CD4-positive, alpha-beta T cell treated with Interleukin-2 at 100 ng/mL for 4 hours (primary cell): ENCODE measurements around the gene GNG13.

ENCODE experiments used
- DNase-seq: peaks from one replicate; pipeline ENCODE4 v3.0.0-alpha.2; 2020; ENCODE audit warnings: low spot score

GNG13 gene

DNA sequence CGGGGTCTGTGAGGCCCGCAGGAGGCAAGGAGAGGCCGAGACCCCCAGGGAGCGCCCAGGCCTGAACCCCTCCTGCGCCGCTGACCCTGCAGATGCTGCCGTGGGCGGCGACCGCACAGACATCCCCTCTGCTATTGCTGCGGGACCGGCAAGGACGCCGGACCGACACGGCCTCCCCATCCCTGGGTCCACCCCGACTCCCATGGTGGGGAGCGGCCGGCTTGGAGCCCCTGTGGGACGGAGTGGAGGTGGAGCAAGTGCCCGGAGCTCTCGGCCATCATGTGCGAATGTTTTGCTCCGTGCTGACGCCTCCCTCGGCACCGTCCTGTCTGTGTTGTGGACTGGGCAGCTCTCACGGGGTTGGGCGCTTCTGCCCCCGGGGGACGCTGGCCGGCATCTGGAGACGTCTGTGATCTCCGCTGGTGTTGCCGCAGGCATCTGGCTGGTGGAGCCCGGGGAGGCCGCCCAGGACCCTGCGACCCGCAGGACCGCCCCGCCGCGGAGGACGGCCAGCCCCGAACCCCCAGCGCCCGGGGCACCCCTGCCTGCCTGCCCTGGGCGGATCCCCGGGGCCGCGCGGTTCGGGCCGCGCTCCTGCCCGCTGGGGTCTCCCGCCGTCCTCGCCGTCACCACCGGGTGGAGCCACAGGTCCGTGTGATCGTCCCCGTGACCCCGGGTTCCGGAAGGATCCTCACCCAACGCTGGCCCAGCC is 12.8 kb upstream of the GNG13 start:
- peak; percentile 29 for DNase-seq

DNA sequence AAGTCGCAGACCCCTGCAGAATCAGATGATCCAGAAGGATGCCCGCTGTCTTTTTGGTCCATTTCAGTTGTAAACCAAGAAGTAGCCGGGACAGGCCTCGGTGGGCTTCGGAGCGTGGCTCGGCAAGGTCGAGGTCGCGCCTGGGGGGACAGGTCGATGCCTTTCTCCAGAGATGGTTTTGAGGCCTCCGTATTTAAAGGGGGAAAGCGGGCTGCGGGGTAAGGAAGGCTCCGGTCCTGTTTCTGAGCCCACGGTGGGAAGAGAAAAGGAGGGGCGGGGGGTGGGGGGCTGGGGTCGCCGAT is 7.5 kb upstream of the GNG13 start:
- no peak for DNase-seq

DNA sequence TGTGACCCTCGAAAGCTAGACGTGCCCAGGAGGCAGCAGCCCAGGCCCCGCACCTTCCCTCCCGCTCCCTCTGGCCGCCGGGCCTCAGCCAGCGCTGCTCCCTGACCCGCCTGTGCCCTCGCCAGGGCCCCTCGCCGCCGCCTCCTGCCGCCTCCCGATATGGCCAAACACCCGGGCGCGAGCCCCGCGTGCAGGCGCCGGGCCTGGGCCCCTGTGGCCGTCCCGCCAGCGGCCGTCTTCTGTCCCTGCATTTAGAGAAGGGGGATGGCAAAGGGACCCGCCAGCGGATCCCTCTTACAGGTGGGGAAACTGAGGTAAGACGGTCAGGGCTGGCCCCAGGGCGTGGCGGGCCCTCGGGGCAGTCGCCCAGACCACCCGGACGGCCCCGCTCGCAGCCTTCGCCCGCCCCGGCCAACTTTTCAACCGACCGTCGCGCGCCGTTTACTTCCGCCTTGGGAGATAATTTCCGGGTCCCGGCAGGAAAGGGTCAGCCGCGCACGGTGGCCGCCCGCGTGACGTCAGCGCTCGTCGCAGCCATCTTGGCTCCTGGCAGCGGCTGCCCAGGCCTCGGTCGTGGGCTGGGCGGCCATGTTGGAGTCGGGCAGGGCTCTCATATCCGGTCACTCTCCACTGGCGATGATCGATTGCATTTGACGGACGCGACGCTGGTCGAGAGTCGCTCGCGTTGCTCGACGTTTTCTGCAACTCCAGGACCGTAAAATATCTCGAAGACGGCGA is 7.0 kb upstream of the GNG13 start:
- peak; percentile 82 for DNase-seq

DNA sequence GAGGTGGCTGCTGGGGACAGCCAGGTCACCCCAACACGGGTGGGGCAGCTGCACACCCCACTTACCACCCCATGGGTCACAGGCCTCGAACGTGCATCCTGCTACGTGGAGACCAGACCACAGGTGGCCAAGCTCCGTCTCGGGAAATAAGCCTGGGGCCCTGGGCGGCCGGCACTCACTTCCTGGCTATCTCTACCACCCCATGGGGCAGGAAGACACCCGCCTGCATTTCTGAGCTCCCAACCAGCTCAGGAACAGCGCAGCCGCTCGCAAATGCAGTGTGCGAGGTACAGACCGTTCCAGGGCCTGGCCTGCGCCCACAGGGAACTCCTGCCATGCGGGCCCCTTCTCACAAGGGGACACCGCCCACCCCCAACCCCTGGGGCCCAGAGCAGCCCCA is 4.9 kb upstream of the GNG13 start:
- DNase-seq: no peak

DNA sequence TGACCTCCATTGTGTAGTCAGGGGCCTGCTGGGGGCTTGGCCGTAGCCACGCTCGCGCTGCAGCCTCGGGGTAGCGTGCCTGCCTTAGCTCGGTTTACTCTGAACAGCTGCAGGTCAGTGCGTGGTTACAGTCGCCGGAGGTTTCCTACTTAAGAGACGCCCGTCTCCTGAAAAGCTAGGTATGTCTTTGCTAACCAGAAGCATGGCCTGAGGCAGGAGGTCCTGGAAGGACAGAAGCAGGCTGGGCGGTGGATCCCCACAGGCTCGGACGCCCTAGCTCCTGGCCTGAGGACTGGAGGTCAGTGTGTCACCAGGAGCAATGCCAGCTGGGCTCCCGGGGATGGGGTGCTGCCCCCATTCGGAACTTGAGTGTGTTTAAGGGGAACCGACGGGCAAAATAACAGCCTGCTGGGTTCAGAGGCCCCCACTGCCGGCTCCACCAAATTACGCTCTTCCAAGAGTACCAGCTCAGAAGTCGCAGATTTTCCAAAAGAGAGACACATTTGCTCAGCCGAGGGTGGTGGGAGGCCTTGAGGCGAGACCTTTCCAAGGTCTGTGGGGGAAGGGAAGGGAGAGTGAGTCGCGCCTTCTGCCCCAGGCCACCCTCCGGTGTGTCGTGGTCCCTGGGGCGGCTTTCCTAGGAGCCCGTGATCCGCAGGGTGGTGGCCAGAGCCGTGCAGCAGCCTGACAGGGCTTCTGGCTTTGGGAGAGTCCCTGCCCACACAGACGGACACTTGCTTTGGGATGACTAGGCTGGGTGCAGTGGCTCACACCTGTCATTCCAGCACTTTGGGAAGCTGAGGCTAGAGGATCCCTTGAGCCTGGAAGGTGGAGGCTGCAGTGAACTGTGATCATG is 3.9 kb upstream of the GNG13 start:
- DNase-seq: no peak

DNA sequence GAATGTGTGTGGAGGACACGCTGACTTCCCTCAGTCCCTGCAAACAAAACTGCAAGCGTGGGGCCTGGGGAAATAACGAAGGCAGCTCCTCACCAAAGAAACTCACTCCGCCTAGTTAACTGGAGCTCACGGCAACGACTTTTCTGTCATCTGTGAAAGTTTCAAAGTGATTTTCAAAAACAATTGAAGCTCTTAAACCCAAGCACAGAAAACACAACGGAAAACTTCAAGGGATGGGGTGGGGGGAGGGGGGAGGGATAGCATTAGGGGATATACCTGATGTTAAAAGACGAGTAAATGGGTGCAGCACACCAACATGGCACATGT is 3.2 kb upstream of the GNG13 start:
- DNase-seq: no peak

DNA sequence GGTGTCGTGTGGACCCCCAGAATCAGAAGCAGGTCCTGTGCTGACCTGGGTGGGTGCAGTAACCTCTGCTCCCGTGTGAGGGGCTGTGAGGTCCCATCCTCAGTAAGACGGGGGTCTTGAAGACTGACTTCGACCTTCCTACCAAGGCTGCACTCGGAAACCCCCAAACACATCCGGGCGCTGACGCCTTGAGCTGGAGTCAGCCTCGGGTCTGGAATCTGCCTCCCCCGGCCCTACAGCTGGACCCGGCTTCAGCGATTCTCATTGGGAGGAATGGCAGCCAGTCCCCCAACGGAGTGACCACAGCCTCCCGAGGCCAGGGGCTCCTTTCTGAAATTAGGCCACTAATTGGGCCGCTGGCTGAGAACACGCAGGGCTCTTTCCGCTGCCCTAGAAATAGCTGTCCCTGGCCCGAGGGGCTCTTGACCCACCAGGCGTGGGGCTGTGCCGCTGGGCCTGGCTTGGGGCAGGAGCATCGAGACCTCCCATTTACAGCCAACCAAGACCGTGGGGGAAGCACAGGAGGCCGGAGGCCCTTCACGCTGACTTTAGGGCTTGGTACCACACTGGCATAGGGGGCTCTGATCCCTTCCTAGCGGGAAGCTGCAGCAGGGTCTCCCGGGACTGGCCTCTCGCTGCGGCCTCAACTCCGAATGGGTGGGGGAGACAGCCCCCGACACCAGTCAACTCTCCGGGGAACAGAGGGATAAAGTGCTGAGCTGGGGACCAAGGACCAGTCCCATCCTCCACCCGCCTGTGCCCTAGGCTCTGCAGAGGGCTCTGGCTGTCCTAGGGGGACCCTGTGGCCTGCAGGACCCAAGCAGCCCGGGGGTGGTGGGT is 2.6 kb upstream of the GNG13 start:
- no peak for DNase-seq

DNA sequence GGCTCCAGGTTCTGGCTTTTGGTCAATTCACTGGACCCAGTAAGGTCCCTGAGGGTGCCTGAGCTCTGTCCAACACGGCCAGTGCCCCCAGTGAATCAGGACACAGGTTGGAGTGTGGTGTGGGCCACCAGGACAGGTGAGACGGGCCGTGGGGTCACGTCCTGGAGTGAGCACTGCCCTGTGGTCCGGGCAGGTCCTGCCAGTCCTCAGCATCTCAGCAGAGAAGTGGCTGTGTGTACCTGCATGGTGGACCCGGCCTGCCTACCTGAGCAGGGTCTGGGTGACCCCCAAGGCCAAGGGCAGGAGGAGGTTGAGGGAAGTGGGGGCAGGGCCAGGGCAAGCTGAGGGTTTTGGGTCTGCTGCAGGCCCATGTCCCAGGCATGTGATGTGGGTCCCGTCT is 1.9 kb upstream of the GNG13 start:
- DNase-seq: no peak

DNA sequence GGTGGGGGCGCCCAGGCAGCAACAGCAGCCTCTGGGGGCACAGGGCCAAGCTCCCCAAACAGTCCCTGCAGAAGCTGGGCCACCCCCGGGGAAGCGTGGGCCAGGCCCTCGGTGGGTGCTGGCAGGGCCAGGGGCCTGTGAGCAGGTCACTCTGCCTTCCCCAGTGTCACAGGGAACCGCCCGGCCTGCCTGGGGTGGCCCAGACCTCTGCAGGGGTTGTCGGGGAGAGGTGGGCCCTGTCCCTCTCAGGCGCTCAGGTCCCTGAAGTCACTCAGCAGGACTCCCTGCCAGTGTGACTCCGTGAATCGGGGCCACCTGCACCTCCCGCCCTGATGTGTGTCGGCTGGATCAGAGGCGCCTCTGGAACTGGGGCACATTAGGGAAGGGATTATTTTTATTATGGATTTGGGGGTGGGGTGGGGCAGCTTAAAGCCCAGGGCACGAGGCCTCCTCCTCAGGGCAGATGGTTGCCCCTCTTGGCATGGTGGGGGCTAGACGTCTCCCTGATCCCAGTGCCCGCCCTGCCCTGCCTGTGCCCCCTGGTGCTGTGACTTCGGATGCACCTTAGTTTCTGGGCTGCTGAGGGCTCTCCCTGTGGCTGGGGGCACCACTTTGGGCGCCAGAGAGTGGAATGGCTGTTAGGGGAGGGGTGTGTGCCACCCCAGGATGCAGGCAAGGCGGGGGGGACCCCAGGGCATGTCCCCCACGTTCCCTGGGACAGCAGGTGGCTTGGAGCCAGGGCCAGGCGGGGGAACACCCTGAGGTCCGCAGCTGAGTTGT is 1.2 kb upstream of the GNG13 start:
- no peak for DNase-seq

DNA sequence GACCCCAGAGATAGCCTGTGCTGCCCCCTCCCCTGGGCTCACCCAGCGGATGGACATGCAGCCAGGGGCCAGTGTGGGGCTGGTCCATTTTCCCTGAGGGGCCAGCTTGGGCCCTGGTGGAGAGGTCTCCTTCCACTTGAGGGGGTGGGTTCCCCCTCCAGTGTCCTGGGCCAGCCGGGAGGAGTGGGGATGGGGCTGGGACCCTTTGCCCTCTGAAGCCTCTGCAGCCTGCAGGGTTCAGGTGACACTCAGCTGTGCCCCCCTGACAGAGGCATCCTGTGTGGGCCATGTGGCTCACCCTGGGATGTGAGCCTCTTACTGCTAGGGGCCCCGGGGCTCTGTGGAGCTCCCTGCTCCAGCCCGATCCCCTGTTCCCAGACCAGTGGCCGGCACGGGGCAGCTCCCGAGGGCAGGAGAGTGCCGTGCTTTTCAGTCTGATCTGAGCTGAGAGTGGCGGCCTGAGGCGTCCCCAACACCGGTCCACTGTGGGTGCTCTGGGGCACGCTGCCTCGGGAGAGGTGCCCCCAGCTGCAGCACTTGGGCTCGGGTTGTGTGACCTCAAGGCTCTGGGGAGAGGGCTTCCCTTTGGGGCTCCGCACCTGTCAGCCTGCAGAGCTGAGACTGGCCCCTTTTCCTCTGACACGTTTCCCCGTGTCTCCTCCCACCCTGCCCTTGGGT is 439 bp upstream of the GNG13 start:
- no peak for DNase-seq

DNA sequence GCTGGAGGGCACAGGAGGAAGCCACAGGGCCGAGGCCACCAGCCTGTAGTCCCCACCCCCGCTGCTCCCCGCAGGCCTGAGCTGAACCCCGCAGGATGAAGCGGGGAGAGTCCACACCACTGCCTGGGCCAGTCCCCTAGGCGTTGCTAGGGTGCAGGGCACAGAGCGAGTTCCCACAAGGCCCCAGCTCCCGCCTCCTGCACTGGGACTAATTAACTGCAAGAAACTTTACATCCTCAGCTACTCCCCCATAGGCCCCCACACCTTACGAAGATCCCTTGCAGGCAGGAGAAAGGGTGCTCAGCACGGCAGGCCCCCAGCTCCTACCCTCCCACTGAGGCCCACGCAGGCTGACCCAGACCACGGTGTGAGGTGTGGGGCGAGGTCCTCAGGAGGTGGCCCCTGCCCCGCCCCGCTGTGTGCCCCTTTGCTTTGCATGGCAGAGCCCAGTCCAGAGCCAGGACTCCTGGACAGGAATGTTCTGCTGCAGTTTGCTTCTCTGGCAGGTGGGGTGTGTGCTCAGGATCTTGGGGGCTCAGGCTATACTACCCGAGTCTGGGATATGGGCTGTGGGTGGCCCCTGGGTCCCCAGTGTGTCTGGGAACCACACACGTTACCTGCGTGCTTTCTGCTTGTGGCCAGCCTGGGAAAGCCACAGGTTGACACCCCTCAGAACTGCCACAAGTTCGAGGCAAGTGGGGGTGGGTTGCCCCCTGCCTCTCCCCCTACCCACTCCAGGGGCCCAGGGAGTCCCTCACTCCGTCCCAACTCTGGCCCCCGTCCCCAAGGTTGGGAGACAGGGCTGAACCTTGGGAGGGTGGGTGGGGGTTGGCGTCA is 1.2 kb downstream of the GNG13 start:
- DNase-seq: no peak

DNA sequence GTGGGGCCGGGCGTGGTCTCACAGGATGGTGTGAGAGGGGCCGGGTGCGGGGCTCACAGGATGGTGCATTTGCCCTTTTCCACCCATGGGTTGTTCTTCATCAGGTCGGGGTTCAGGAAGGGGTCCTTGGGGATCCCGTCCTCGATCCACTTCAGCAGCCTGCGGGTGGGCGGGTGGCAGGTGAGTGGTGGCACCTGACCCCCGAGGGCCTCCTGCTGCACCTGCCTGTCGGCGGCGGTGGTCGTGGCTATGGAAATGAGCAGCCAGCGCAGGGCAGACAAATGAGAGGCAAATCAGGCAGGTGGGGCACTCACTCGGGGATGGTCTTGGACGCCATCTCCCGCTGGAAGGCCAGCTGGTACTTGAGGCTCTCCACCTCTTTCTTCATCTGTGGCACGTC is 1.9 kb downstream of the GNG13 start:
- DNase-seq: no peak

DNA sequence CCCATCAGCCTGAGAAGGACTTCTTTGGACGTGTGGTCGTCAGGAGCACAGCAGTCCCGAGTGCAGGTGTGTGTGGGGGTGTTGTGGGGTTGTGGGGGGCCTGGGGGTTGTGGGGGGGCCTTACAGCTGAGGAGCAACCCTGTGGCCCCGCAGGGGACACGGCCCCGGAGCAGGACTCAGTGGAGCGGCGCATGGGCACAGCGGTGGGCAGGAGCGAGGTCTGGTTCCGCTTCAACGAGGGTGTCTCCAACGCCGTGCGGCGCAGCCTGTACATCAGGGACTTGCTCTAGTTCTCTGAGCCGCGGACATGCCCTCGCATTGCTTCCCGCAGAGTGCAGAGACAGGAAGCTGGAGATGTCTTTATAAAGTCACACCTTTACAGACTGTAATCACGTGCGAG is 2.8 kb downstream of the GNG13 start:
- DNase-seq: no peak

DNA sequence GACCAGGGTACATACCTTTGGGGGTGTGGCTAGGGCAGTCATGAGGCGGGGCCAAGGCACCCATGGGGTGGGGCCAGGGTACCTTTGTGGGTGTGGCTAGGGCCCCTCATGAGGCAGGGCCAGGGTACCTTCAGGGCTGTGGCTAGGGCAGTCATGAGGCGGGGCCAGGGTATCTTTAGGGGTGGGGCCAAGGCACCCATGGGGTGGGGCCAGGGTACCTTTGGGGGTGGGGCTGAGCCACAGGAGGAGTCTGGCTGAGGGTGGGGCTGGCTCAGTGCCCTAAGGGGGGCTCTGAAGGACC is 3.5 kb downstream of the GNG13 start:
- no peak for DNase-seq

DNA sequence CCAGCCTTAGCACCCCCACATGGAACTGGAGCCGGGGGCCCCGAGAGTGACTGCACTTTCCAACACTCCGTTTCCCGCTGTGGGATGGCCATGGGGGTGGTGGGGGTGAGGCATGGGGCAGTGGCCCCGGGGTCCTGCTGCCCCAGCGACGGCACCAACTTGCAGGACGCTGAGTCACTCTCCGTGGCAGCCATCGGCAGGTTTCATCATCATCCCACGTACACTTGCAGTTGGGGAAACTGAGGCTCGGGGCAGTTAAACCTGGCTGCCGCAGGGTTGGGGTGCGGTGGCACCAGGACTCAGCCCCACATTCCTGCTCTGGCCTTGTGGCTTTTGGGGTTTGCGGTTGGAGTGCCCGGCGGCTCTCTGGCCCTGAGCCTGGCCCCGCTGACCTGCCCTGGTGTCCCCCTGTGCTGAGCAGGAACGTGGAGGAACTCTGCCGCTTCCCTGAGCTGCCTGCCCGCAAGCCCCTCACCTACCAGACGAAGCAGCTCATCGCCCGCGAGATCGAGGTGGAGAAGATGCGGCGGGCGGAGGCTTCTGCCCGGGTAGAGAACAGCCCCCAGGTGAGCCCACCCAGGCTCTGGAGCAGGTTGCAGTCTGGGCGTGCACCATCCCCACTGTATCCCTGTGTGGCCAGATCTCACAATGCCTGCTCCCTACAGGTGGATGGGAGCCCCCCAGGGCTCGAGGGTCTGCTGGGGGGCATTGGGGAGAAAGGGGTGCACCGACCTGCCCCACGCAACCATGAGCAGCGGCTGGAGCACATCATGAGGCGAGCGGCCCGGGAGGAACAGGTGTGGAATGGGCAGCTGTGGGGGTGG is 4.0 kb downstream of the GNG13 start:
- DNase-seq: no peak

DNA sequence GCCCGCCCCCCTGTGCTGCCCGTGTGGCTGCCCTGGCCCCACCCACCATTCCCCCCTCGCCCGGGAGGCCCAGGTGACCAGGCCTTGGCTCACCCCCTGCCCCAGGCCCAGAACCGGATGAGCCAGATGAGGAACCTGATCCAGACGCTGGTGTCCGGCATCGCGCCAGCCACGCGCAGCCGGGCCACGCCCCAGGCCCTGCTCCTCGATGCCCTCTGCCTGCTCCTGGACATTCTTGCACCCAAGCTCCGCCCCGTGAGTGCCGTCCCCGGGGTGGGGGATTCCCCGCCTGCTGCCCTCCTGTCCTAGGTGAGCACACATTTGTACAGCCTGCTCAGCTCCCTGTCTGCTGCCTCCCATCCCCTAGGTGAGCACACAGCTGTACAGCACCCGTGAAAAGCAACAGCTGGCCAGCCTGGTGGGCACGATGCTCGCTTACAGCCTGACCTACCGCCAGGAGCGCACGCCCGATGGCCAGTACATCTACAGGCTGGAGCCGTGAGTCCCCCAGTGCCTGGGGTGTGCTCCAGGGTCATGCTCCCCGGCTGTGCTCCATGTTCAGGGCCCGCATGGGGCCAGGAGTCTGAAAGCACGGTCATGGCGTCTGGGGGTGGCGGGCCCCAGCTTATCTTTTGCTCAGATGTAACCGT is 4.8 kb downstream of the GNG13 start:
- no peak for DNase-seq

DNA sequence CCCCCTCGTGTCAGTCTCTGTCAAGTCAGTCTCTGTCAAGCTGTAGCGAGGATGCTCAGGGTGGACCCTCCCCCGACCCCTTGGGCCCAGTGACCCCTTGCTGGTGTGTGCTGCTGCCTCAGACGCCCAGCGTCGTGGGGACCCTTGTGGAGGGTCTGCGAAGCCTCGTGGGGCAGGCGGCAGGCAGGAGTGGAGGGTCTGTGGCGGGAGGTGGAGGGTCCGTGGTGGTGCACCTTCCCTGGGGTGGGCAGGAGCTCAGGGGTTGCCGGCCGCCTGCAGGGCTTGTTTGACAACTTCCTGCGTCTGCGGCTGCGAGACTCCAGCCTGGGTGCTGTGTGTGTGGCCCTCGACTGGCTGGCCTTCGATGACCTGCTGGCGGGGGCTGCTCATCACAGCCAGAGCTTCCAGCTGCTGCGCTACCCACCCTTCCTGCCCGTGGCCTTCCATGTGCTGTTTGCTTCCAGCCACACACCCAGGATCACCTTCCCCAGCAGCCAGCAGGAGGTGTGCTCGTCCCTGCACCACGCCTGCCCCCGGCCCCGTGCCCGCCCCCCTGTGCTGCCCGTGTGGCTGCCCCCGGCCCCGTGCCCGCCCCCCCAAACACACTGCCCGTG is 5.6 kb downstream of the GNG13 start:
- no peak for DNase-seq

DNA sequence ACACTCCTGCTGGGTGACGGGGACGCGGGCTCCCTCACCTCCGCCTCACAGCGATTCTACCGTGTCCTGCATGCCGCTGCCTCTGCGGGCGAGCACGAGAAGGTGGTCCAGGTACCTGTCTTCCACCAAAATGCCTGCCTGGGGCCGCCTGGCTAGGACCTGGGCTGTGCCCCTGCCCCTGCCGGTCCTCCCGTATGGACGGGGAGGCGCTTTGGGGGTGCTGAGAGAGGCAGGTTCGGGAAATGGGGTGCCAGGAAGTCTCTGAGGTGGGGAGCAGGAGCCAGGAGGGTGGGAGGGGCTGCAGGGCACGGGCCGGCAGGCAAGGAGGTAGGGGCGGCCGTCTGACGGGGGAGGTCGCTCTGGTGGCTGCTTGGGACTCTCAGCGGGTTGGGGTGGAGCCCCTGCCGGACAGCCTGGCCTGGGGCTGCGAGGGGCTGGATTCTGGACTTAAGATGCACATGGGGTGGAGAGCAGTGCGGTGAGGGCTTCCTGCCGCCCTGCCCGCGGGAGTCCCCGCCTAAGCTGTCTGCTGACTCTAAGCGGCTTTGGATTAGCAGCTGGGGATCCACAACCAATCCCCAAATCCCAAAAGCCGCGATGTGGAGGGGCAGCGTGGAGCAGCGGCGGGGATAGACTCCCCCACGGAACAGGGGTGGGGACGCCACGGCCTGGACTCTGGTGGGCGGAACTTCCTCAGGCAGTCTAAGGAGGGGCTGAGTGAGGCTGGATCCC is 6.3 kb downstream of the GNG13 start:
- no peak for DNase-seq
